ENCODE measurements around the gene PARP14. TPM values are rescaled to one million over a fixed set of nuclear protein-coding genes. Genes with fewer than 3 reads are reported as not detected.
"Not testable (repeated sequence)": the region's sequence is repeated elsewhere in the genome, so short reads cannot be mapped to it uniquely, and the experiment has no call there.

PARP14 gene
- total RNA-seq, 2 donors from 2014 or later, result 31.6 to 31.9 TPM

DNA sequence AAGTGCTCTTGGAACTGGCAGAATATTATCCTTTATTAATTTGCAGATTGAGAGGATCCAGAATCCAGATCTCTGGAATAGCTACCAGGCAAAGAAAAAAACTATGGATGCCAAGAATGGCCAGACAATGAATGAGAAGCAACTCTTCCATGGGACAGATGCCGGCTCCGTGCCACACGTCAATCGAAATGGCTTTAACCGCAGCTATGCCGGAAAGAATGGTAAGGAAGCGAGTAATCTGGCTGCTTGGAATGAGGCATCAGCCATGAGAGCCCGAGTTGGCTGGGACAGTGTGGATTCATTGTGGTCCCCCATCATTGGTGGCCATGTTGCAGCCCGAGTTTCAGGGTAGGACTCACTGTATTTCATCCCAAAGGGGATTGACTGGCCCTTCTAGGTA lies 47.1 kb downstream of the PARP14 start:
- no peaks in the 10 kb centered on the region for H3K36me3 ChIP-seq (replicated peaks in 1 of 2; ENCODE audit: insufficient read depth in 1 of 2, low read depth in 2 of 2)
- DNase-seq (no peak), ATAC-seq (no peak)
- intact Hi-C loops (cut with DNase I), result no loop called here
- no peaks in the 10 kb centered on the region for H3K4me1 ChIP-seq
- H3K9me3 ChIP-seq, result no peaks in the 10 kb centered on the region
- no peak overlapping the region for H3K27ac ChIP-seq
- H3K27me3 ChIP-seq, result no peaks in the 10 kb centered on the region
- H3K4me3 ChIP-seq, result no peak overlapping the region
- WGBS, 2 donors, result 96 to 97% methylated on average over 9 of the region's 9 CpGs
- TF ChIP-seq, protein P1, sequence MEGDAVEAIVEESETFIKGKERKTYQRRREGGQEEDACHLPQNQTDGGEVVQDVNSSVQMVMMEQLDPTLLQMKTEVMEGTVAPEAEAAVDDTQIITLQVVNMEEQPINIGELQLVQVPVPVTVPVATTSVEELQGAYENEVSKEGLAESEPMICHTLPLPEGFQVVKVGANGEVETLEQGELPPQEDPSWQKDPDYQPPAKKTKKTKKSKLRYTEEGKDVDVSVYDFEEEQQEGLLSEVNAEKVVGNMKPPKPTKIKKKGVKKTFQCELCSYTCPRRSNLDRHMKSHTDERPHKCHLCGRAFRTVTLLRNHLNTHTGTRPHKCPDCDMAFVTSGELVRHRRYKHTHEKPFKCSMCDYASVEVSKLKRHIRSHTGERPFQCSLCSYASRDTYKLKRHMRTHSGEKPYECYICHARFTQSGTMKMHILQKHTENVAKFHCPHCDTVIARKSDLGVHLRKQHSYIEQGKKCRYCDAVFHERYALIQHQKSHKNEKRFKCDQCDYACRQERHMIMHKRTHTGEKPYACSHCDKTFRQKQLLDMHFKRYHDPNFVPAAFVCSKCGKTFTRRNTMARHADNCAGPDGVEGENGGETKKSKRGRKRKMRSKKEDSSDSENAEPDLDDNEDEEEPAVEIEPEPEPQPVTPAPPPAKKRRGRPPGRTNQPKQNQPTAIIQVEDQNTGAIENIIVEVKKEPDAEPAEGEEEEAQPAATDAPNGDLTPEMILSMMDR (IDR thresholded peaks at IDR 0.05), result no peak
- TF ChIP-seq POLR2A (IDR thresholded peaks at IDR 0.05), result no peak

DNA sequence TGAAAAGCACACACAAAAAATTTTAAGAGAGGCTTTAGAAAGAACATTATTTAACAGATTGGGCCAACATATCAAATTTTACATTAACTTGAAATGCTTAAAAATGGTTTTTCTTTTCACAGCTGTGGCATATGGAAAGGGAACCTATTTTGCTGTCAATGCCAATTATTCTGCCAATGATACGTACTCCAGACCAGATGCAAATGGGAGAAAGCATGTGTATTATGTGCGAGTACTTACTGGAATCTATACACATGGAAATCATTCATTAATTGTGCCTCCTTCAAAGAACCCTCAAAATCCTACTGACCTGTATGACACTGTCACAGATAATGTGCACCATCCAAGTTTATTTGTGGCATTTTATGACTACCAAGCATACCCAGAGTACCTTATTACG lies 47.5 kb downstream of the PARP14 start:
- H3K27me3 ChIP-seq, result no peaks in the 10 kb centered on the region
- no peak overlapping the region for H3K4me3 ChIP-seq
- H3K36me3 ChIP-seq (replicated peaks in 1 of 2; ENCODE audit: insufficient read depth in 1 of 2, low read depth in 2 of 2), result no peaks in the 10 kb centered on the region
- ATAC-seq, result no peak
- DNase-seq, result no peak
- TF ChIP-seq, protein P1 (IDR thresholded peaks at IDR 0.05), result no peak
- no peak for TF ChIP-seq POLR2A (IDR thresholded peaks at IDR 0.05)
- no peaks in the 10 kb centered on the region for H3K9me3 ChIP-seq
- H3K27ac ChIP-seq, result no peak overlapping the region
- intact Hi-C loops (cut with DNase I), result no loop called here
- H3K4me1 ChIP-seq, result no peaks in the 10 kb centered on the region
- 88 to 94% methylated on average over 3 of the region's 3 CpGs for WGBS, 2 donors

DNA sequence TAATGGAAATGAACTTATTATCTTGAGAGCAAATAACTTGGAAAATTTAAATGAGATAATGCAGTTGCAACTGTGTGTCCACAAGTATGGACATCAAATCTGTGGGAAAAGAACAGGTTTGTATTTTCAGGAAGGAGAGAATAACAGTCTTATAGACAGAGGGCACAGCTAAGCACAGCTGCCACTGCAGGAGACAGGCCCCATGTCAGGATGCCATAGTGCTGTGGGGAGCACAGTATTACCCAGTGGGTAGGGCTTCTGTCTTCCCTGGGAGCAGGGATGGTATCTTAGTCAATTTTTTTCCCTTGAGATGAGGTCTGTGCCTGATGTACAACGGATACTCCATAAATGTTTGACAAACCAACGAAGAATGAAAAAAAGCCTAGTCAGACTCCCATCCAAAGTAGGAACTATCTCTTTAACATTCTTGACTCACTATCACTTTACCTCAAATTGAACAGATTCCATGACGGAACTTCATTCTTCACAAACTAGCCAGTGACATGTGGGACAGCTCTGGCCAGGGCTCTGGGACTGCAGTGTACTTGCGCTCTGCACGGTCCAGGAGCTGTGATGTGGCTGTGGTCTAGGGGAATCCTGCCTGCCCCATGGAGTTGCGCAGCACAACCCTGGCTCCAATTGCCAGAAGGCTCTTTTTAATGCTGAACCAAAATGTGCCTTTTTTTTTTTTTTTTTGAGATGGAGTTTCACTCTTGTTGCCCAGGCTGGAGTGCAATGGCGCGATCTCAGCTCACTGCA lies 48.3 kb downstream of the PARP14 start:
- H3K9me3 ChIP-seq, result no peaks in the 10 kb centered on the region
- H3K27me3 ChIP-seq, result no peaks in the 10 kb centered on the region
- H3K4me1 ChIP-seq, result no peaks in the 10 kb centered on the region
- DNase-seq, result no peak
- no peak overlapping the region for H3K4me3 ChIP-seq
- TF ChIP-seq POLR2A (IDR thresholded peaks at IDR 0.05), result no peak
- TF ChIP-seq, protein P1 (IDR thresholded peaks at IDR 0.05), result no peak
- WGBS, 2 donors, result 90 to 95% methylated on average over 8 of the region's 8 CpGs
- intact Hi-C loops (cut with DNase I), result no loop called here
- ATAC-seq, result no peak
- no peak overlapping the region for H3K27ac ChIP-seq
- no peaks in the 10 kb centered on the region for H3K36me3 ChIP-seq (replicated peaks in 1 of 2; ENCODE audit: insufficient read depth in 1 of 2, low read depth in 2 of 2)

DNA sequence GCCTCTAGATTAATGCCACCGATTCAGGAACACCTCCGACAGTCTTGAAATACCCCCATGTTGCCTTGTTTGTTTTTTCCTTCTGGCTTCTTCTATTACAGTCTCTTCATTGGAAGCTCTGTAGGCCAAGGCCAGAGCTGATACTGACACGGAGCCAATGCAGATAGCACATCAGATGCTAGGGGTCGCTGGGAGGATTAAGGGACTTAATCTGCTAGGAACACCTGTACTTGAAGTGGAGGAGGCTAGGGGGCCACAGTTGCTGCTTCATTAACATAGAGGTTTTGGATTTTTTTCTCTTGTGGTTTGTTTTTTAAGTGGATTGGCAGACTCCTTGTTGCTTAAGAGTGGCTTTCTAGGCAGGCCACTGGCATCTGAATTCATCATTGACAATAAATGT lies 49.6 kb downstream of the PARP14 start:
- no peak for DNase-seq
- H3K4me1 ChIP-seq, result no peaks in the 10 kb centered on the region
- ATAC-seq, result no peak
- no peaks in the 10 kb centered on the region for H3K27me3 ChIP-seq
- H3K27ac ChIP-seq, result no peak overlapping the region
- TF ChIP-seq, protein P1 (IDR thresholded peaks at IDR 0.05), result no peak
- TF ChIP-seq POLR2A (IDR thresholded peaks at IDR 0.05), result no peak
- no peaks in the 10 kb centered on the region for H3K9me3 ChIP-seq
- intact Hi-C loops (cut with DNase I), result no loop called here
- no peak overlapping the region for H3K4me3 ChIP-seq
- H3K36me3 ChIP-seq (replicated peaks in 1 of 2; ENCODE audit: insufficient read depth in 1 of 2, low read depth in 2 of 2), result no peaks in the 10 kb centered on the region
- WGBS, 2 donors, result 62 to 76% methylated on average over 4 of the region's 4 CpGs

DNA sequence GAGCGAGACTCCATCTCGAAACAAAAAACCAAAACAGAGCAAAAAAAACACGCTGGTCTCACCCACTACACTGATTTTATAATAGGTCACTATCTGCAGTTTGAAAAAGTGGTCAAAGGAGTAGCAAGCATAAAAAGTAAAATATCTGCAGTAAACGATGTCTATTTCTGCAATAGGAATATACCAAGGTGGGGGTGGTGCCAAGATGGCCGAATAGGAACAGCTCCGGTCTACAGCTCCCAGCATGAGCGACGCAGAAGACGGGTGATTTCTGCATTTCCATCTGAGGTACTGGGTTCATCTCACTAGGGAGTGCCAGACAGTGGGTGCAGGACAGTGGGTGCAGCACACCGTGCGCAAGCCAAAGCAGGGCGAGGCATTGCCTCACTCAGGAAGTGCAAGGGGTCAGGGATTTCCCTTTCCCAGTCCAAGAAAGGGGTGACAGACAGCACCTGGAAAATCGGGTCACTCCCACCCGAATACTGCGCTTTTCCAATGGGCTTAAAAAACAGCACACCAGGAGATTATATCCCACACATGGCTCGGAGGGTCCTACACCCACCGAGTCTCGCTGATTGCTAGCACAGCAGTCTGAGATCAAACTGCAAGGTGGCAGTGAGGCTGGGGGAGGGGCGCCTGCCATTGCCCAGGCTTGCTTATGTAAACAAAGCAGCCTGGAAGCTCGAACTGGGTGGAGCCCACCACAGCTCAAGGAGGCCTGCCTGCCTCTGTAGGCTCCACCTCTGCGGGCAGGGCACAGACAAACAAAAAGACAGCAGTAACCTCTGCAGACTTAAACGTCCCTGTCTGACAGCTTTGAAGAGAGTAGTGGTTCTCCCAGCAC lies 52.3 kb downstream of the PARP14 start:
- H3K27me3 ChIP-seq; ATAC-seq; H3K4me1 ChIP-seq; H3K27ac ChIP-seq; intact Hi-C loops (cut with DNase I); H3K4me3 ChIP-seq; H3K36me3 ChIP-seq (replicated peaks in 1 of 2; ENCODE audit: insufficient read depth in 1 of 2, low read depth in 2 of 2); H3K9me3 ChIP-seq; DNase-seq: not testable (repeated sequence)
- 92 to 95% methylated on average over 18 to 21 of the region's 22 CpGs for WGBS, 2 donors
